ENCODE measurements around the gene PCDH18. TPM values are rescaled to one million over a fixed set of nuclear protein-coding genes. Genes with fewer than 3 reads are reported as not detected.

PCDH18 gene
- total and polyA plus RNA-seq, 11 donors, result 1.4 to 14.5 (median 5.7) TPM

GRCh38 chr4:137526681-137527080 lies 5.6 kb downstream of the PCDH18 start:
- H3K4me3 ChIP-seq, result peak overlapping the region in 8 of 12 donors; percentile 14 to 75 (median 62)
- H3K27me3 ChIP-seq, result no peaks in the 10 kb centered on the region
- intact Hi-C loops (cut with DNase I), result loop anchor here in 2 of 10 donors (10.0 kb wide), 3 partner anchors 132 to 402 kb away; no protein-coding TSS in a partner anchor
- peaks cover 0 to 49% (median 2%) of the 10 kb centered on the region in 9 donors for H3K36me3 ChIP-seq
- TF ChIP-seq CTCF (IDR thresholded peaks at IDR 0.05) (no peak), POLR2A (IDR thresholded peaks at IDR 0.05) (no peak)
- ATAC-seq (no peak), DNase-seq (no peak)
- H3K27ac ChIP-seq, result peak overlapping the region in 2 of 12 donors; percentile 20 to 85
- peaks cover 0 to 27% (median 0%) of the 10 kb centered on the region in 12 donors for H3K4me1 ChIP-seq
- no peaks in the 10 kb centered on the region for H3K9me3 ChIP-seq

DNA sequence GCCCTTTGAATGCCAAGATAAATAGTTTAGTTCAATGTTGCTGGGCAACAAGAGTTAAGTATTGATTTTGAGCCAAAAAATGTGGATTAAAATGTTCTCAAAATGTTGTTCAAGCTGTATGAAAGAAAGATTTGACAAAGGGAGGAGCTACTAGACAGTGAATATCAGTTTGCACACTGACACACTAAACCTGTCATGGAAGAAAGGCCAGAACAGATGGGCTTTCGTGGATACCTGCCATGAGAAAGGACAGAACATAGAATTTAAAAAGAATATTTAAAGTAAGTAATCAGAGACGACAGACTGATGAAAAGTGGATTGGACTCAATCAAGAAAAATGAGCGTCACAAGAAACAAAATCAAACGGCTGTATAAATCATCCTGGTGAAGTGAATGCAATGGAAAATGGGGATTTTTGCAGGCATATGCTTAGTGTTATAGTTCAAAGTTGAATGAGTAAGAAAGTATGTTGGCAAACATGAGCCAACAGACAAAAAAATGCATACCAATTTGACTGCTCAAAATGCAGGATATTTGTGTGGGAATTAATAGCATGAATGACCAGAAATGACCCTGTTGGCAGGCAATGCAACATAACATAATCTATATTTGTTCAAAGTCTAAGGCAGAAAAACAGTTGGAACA lies 7.4 kb downstream of the PCDH18 start:
- peaks cover 0 to 63% (median 10%) of the 10 kb centered on the region in 9 donors for H3K36me3 ChIP-seq
- H3K27me3 ChIP-seq, result no peaks in the 10 kb centered on the region
- DNase-seq, result no peak
- H3K4me1 ChIP-seq, result peaks cover 0 to 28% (median 0%) of the 10 kb centered on the region in 12 donors
- peak overlapping the region in 1 of 12 donors; percentile 6 for H3K27ac ChIP-seq
- no peak for TF ChIP-seq POLR2A (IDR thresholded peaks at IDR 0.05)
- no peak for TF ChIP-seq CTCF (IDR thresholded peaks at IDR 0.05)
- H3K9me3 ChIP-seq, result no peaks in the 10 kb centered on the region
- 63 to 74% (median 71%) methylated on average over 4 of the region's 4 CpGs for WGBS, 4 donors
- intact Hi-C loops (cut with DNase I), result loop anchor here in 2 of 10 donors (10.0 kb wide), 3 partner anchors 130 to 400 kb away; no protein-coding TSS in a partner anchor
- H3K4me3 ChIP-seq, result peak overlapping the region in 1 of 12 donors; percentile 25
- ATAC-seq, result no peak

GRCh38 chr4:137523329-137523728 lies 9.0 kb downstream of the PCDH18 start:
- Histone ChIP-seq H3K9me3 (no peaks in the 10 kb centered on the region), H3K27ac (no peak overlapping the region), H3K27me3 (no peaks in the 10 kb centered on the region), H3K4me3 (no peak overlapping the region), H3K36me3 (peaks cover 0 to 64% (median 10%) of the 10 kb centered on the region in 9 donors), H3K4me1 (peaks cover 0 to 33% (median 0%) of the 10 kb centered on the region in 12 donors)
- intact Hi-C loops (cut with DNase I), result loop anchor here in 2 of 10 donors (10.0 kb wide), 3 partner anchors 129 to 399 kb away; no protein-coding TSS in a partner anchor
- ATAC-seq (no peak), DNase-seq (no peak)
- TF ChIP-seq CTCF (IDR thresholded peaks at IDR 0.05) (no peak), POLR2A (IDR thresholded peaks at IDR 0.05) (no peak)
- WGBS, 4 donors, result 60 to 67% (median 65%) methylated on average over 1 of the region's 1 CpG

GRCh38 chr4:137521053-137521452 lies 11.2 kb downstream of the PCDH18 start:
- H3K27me3 ChIP-seq, result no peaks in the 10 kb centered on the region
- ATAC-seq (no peak), DNase-seq (no peak)
- peaks cover 0 to 29% (median 0%) of the 10 kb centered on the region in 12 donors for H3K4me1 ChIP-seq
- H3K4me3 ChIP-seq, result no peak overlapping the region
- intact Hi-C loops (cut with DNase I), result loop anchor here in 2 of 10 donors (10.0 kb wide), 3 partner anchors 126 to 396 kb away; no protein-coding TSS in a partner anchor
- 95 to 98% (median 97%) methylated on average over 9 of the region's 9 CpGs for WGBS, 4 donors
- H3K9me3 ChIP-seq, result no peaks in the 10 kb centered on the region
- H3K36me3 ChIP-seq, result peaks cover 0 to 45% (median 10%) of the 10 kb centered on the region in 9 donors
- TF ChIP-seq POLR2A (IDR thresholded peaks at IDR 0.05) (no peak), CTCF (IDR thresholded peaks at IDR 0.05) (no peak)
- H3K27ac ChIP-seq, result peak overlapping the region in 1 of 12 donors; percentile 2

Data from heart left ventricle (tissue), 16 donors.